Raji (cell line): ENCODE measurements around the gene NRIP3.
A peak's percentile ranks its signal among the peaks of the same experiment; 100 is the strongest.

Source experiments
- POLR2A ChIP-seq: IDR thresholded peaks from 2 replicates; pipeline ENCODE4 v1.6.1; 2011; ENCODE audit warnings: low read depth, low read length, control low read depth; ENCODE audit not compliant: insufficient read depth

The NRIP3 gene

DNA sequence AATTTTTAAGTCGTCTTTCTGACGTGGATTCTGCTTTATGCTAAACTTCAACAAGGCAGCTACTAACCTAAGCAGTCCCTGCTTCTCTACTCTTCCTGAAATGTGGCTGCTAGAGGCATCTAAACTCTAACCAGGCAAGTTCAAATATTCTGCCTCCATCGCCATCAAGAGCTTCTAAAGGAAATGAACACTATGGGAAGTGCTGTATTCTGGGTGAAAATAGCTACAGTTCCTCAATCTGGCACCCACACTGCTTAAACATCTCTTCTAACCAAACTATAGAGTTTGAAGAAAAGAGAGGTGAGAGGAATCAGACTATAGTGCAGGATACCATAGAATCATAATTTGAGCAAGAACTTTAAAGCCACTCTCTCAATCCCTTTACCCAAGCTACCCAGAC lies 6.3 kb downstream of the NRIP3 start:
- no peak for TF ChIP-seq POLR2A

DNA sequence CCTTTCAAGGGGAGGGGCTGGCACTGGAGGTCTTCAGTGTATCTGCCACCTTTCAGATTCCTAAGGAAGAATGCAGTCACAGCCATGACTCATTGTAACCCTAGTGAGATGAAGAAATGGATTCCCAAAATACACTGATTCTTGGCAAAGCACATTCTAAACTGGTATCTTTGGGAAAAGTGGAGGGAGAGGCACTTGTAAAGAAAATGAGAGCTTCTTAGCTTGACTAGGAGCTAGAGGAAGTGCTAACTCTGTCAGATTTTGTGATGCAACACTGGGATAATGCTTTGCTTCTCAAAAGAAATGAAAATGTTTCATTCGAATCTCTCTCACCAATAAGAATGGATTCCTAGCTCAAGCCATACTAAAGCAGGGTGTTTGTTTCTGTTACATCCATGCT lies 14.3 kb downstream of the NRIP3 start:
- no peak for TF ChIP-seq POLR2A

DNA sequence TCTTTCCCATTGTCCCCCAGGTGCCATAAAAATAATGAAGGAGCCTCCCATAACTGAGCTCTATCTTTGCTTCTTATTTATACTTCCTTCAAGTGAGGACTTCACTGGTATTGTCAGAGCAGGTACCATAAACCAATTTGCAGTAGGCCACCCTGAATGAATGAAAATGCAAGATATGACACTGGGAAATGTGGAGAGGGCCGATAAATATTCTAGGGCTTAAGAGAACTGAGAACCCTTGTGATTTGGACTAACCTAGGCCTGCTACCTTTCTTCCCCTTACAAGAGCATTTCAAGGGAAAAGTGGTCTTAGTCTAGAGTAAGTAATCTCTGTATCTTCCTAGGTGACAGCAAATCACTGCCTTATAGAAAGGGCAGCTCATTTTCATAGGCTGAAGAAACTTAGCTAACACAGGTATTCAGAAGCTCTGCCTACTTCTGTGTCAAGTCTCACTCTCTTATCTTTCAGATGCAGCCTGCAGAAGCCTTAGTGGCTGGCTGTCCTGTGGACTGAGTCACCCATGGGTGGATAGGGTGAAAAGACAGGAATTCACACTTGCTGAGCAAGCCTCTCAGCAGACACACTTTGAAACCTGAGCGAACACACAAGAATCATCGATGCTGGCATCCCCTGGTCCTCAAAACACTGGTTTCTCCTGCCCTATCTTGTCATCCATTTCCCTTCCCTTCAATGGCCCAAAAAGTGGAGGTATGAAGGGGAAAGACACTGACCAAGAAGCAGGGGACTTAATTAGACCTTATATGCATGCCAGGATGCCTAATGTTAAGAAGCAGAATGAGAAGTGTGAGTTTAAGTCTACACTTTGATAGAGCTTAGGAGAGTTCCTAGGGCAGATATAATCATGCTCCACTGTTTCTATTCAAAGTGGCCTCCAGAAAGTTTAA lies 15.2 kb downstream of the NRIP3 start:
- TF ChIP-seq POLR2A, result no peak

DNA sequence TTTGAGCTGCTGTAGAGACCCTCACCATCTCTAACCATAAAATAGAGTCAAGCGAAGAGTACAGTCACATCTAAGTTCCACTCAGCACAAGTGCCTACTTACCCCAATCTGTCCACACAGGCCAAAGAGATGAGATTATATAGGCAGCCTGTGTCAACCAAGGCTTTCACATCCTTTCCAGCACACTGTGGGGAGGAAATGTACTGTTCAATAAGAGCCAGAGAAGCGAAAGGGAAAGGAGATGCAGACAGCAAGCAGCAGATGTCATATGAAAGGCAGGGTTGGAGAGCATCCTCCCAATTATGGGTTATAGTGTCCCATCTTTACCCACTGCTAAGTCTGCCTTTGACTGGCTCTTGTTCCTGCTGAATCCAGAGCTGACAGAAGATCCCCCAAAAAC lies 16.4 kb downstream of the NRIP3 start:
- no peak for TF ChIP-seq POLR2A

DNA sequence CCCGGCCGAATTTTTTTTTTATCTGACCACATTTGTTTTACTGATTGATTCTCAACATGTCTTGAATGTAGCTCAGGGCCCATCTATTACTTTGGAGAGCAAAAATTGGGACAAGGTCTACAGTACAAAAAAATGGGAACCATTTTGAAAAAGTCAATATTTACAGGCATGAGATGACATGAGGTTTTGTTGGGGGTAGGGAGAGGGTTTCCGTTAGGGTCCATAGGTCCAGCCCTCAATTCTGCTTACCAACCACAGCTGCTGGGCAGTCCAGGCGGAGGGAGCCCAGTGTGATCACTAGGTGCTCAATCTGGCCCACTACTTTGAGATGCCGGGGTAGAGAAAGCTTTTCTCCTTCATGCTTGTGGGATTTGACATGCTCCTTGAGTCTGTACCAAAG lies 18.3 kb downstream of the NRIP3 start:
- no peak for TF ChIP-seq POLR2A

DNA sequence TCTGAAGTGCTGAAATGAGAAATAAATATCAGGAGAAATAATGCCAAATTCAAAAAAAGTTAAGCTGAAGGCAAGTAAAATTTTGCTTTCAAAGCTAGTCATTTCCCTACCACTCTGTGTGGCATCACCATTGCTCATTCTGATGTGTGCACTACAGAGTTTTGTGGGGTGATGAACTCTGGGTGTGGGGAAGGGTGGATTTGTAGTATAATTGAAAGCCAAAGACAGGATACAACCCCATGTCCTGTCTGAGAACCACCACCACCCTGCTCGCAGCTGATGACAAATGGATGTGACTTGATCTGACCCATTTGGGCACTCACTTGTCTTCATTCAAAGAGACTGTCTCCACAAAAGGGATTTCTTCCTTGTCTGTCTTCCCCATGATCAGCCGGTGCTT lies 20.2 kb downstream of the NRIP3 start:
- no peak for TF ChIP-seq POLR2A

DNA sequence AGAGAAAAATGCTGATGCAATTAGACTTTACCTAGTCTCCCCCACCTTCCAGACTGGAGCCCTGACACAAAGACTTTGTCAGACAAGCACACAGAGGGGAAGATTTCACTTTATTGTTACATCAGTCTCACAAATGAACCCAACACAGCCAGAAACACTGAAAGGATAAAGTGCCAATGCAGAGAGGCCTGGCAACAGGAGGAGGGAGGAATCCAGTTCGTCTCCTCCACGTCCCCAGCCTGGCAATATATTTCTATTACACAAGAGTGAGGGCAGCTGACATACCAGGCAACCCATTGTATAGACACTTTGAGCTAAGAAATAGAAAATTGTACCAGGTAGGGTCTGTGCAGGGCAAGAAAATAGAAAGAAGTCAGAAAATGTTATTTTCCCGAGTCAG lies 23.3 kb downstream of the NRIP3 start:
- no peak for TF ChIP-seq POLR2A

DNA sequence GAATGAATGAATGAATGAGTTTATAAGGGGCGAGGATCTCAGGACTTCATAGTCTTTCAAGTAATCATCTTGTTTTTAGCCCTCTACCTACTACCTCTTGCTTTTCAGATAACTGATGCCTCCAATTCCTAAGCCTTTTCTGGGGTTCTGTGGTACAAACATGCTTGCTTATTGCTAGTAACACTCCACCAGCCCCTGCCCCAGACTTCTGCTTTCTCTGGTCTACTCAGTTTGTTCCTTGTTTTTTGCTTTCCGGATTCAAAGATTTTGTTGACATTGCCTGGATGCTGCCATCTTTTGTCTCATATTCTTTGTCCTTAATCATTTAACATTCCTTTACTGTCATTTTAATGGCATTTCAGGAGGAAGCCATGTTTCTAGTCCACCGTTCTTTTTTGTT lies 30.7 kb downstream of the NRIP3 start:
- TF ChIP-seq POLR2A, result no peak

DNA sequence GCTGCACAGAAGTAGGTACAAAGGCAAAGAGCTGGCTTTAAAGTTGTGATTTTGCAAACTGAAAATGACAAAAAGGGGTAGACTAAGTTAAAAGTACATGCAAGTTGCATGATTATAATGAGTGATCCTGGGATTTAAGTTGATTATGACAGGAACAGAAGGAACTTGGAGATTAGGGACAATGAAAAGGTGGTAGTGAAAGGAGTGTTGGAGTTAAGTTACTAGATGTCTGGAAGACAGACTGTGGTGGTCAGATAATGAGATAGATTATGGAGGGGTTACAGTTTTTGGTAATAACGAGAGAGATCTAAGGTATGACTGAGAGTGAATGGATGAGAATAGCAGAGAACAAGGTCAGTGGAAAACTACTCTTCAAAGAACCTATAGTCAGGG lies 31.9 kb downstream of the NRIP3 start:
- no peak for TF ChIP-seq POLR2A

DNA sequence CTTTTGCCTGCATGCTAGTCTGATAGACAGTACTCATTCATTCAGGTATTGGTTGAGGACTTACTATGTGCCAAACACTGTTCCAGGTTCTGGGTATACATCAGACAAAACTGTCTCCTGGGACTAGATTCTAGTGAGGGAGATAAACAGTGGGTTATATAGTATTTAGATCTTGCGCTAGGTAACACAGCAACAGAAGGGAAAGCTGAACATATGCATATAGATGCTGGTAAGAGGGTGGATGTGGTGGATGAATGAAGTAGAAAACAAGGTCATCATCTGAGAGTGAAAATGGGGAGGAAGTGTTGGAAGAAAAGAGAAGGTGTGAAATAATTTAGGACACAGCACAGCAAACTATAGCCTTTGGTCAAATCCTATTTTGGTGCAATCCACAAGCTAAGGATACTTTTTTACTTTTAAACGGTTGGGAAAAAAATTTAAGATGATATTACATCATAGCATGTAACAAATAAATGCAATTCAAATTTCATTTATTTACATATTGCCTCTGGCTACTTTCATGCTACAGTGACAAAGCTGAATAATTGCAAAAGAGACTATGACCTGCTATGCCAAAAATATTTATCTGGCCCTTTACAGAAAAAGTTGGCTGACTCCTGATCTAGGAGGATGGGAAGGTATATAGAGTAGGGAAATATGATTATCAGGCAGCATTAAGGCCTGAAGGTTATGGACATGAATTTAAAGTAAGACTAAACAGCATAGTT lies 32.4 kb downstream of the NRIP3 start:
- no peak for TF ChIP-seq POLR2A

DNA sequence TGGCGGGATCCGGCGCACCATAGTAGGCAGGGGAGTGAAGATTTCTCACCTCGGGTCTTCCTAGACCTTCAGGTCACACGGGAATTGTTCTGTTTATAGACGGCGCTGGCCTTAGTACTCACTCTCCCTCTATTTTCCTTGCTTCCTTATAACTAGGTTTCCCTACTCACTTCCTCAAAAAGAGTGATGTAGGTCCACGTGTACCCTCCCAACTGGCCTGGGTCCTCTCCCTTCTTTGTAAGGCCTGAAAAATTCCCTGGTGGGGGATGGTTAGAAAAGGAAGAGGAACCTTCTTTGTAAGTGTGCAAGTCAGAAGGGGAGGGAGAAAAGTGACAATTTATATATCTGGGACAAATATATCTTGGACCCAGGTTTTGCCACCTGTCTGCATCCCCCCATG lies 36.6 kb downstream of the NRIP3 start:
- no peak for TF ChIP-seq POLR2A

DNA sequence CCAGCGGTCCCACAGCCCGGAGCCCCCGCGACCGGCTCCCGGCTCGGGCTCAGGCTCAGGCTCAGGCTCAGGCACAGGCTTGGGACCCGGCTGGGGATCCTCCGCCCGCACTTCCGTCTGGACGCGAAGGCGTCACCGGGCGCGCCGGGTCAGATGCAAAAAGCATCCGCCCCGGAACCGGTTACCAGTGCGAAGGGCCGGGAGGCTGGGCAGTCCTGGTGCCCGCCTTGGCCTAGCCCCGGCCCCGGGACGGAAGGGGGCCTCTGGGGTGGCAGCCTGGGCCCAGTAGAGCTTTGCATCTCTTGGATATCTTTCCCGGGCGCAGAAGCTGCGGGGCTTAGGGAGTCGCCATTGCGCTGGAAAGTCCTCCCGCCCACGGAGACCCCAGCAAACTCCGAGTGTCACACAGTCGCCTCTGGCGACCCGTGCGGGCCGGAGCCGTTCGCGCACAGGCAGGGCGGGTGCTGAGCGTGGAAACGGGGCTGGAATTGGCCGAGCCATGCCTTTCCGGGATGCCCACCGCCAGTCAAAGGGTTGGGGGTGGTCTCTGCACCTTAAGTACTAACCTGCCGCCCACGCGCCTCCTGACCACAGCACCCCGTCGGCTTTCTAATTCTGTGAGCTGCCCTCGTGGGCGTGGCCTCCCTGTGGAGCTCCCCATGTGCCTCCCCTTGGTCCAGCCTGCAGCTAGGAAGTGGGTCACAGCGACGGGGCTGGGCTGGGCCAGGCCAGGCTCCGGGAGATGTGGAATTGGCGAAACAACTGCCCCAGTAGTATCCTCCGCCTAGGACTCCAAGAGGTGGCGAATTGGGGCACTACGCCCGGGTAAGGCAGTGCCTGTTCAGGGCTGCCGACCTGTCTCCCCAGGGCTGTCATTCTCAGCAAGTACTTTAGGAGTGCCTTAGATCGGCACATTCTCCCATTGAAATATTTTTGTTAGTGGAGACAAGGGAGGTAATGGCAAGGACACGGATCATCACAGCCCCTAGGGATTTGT lies 39.2 kb downstream of the NRIP3 start, which contains the start of gene TMEM9B:
TMEM9B (minus strand) TSS at position 119 of the 997 bp plus-strand sequence. CDS start 129 bp downstream, outside the sequence.
- peak; percentile 70 for TF ChIP-seq POLR2A

DNA sequence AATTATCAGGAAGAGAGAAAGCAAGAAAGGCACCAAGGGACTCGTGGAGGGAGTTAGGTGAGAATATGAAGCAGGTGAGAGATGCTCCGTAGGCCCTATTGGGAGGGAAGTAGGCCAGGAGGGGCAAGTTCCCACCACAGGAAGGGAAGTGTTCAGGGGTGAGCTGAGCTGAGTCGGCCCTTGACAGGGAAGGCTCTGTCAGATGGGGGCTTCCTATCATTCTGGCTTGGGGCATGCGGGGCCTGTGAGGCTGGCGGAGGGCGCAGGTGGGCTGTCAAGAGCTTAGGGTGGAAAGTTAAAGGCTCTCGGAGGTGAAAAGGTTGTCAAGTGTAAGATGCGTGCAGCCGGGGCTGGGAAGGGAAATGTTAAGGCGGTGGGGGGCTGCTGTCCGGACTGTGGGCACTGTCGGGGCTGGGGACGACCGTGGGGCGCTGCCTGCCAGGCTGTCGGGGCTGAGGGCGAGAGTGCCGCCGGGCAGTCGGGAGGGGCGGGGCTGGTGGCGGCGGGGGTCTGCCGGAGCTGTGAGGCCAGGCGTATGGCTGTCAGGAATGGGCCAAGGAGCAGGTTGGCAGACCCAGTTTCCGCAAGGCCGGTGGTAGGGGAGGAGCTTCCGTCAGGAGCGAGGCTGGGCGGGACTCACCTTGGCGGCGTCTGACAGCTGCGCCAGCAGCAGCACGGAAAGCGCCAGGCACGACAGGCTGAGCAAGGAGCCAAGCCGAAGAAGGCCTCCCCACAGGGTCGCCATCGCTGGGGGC lies 40.1 kb downstream of the NRIP3 start:
- peak; percentile 71 for TF ChIP-seq POLR2A

DNA sequence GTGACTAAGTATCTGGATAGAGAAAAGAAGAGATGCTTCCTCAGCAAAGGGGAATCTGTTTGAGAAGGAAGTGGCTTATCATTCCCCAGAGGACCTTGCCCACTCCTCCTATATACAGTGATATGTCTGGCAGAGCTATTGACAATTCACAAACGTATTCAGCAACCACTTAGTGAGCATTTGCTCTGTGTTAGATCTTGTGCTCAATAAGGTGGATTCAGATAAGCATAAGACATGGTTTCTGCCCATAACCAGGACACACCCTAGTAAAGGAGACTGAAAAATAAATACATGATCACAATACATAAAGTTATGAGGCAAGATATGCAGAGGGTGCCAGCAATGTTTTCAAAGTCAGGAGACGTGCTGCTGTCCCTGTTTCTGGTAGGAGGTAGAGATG lies 41.0 kb downstream of the NRIP3 start:
- TF ChIP-seq POLR2A, result no peak

DNA sequence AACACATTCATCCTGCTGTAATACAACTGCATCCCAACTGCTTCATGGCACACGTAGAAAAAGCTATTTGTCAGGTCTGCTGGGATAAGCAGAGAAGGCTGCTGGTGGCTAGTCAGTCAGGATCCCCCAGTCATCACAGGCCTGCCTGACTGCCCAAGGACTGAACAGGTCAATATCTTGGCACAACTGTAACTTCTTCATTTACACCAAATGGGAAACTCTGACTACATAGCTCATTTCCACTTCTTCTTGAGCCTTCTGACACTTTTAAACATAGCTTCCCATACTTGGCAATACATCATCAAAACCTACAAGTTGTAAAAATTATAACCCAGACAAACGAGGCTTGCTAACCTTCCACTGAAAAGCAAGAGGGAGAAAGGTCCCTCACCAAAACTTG lies 42.4 kb downstream of the NRIP3 start:
- TF ChIP-seq POLR2A, result no peak
